Endodermal cell (in vitro differentiated cells): ENCODE measurements around the gene FXN. TPM values are rescaled to one million over a fixed set of nuclear protein-coding genes. Genes with fewer than 3 reads are reported as not detected.
"Not testable (repeated sequence)": the region's sequence is repeated elsewhere in the genome, so short reads cannot be mapped to it uniquely, and the experiment has no call there.

Experiments
- DNase-seq: peaks from one replicate; pipeline ENCODE4 v3.0.0-alpha.2; 2017
- H3K27ac ChIP-seq: 2 replicates; pipeline ENCODE4 v1.5.1; 2013; ENCODE audit warnings: mild to moderate bottlenecking, low read depth, low read length, moderate library complexity
- H3K27me3 ChIP-seq: 2 replicates; pipeline ENCODE4 v1.6.1; 2013; ENCODE audit warnings: mild to moderate bottlenecking, low read length, moderate library complexity; ENCODE audit not compliant: insufficient read depth, control insufficient read depth, poor library complexity, severe bottlenecking
- H3K36me3 ChIP-seq: 2 replicates; pipeline ENCODE4 v1.7.0; 2013; ENCODE audit warnings: mild to moderate bottlenecking, low read length, moderate library complexity; ENCODE audit not compliant: control insufficient read depth, insufficient read depth
- H3K4me1 ChIP-seq: one replicate; pipeline ENCODE4 v1.7.0; 2013; ENCODE audit warnings: low read length; ENCODE audit not compliant: control insufficient read depth, insufficient read depth
- H3K4me3 ChIP-seq: 2 replicates; pipeline ENCODE4 v1.5.1; 2013; ENCODE audit warnings: mild to moderate bottlenecking, low read length, moderate library complexity
- H3K9ac ChIP-seq: 2 replicates; pipeline ENCODE4 v1.6.1; 2013; ENCODE audit warnings: mild to moderate bottlenecking, low read length, moderate library complexity; ENCODE audit not compliant: poor library complexity, severe bottlenecking; ENCODE audit errors: extremely low read depth
- H3K9me3 ChIP-seq: 2 replicates; pipeline ENCODE4 v1.6.1; 2013; ENCODE audit warnings: mild to moderate bottlenecking, low read length, moderate library complexity; ENCODE audit not compliant: control insufficient read depth
- H3K27ac Mint-ChIP-seq: 2 replicates; pipeline ENCODE4 v1.8.0; 2020; ENCODE audit warnings: mixed read lengths
- H3K27me3 Mint-ChIP-seq: 2 replicates; pipeline ENCODE4 v1.8.0; 2021; ENCODE audit warnings: mild to moderate bottlenecking, mixed read lengths; ENCODE audit not compliant: insufficient read depth
- H3K36me3 Mint-ChIP-seq: 2 replicates; pipeline ENCODE4 v1.8.0; 2020; ENCODE audit warnings: low read depth, mixed read lengths
- H3K4me1 Mint-ChIP-seq: 2 replicates; pipeline ENCODE4 v1.8.0; 2020; ENCODE audit warnings: mixed read lengths
- H3K4me3 Mint-ChIP-seq: 2 replicates; pipeline ENCODE4 v1.8.0; 2020; ENCODE audit warnings: mild to moderate bottlenecking, moderate library complexity, mixed read lengths
- H3K9me3 Mint-ChIP-seq: 2 replicates; pipeline ENCODE4 v1.8.0; 2020; ENCODE audit warnings: mild to moderate bottlenecking, mixed read lengths
- WGBS, 2 experiments: methylation state at CpG; one replicate each; pipeline versions ENCODE4 v1.1.5 to v1.1.7; 2013; ENCODE audit warnings: missing lambda C conversion rate in 2 of 2, mixed read lengths in 1 of 2; ENCODE audit not compliant: insufficient coverage in 1 of 2, insufficient read length in 1 of 2; 5-methylcytosine and 5-hydroxymethylcytosine counted together
- total RNA-seq, 2 donors: library from RNA; stranded (reverse); fragmentation: NEBNext Ultra II Directional in 1 of 2; extraction: Animal tissue kit (Norgen Biotek cat#: 25700) in 1 of 2; gene quantifications; 2 replicates in 1 of 2; 3 replicates in 1 of 2; pipeline ENCODE4 v1.2.1, GENCODE V29; 2021
- TF ChIP-seq, protein P1 (sequence below): fragments of 200-600 bp; sonication (generic); conservative IDR thresholded peaks from 2 replicates; pipeline ENCODE4 v1.5.0; 2021; ENCODE audit warnings: antibody characterized with exemption, mild to moderate bottlenecking

The FXN gene
- total RNA-seq, 2 donors from 2014 or later: 33.0 to 34.1 TPM

DNA sequence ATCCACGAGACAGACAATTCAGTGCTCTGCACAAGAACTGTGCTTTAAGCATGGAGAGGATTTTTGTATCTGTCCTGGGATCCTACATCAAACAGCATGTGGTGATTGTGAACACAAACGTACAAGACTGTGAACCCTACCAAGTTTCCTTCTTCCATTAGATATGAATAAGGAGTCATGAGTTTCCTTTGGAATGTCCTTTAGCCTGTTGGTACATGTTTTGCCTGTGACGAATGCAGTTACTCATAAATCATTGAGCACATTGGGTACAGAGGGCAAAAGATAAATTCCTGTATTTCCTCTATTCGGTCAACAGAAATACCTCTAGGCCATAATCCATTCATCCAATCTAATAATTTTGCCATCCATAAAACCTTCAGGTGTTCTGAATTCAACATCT lies 61.5 kb downstream of the FXN start:
- DNase-seq: no peak
- Mint-ChIP-seq H3K4me1 (peaks cover 4% of the 10 kb centered on the region), H3K4me3 (no peak overlapping the region), H3K27me3 (no peaks in the 10 kb centered on the region), H3K27ac (no peak overlapping the region), H3K9me3 (peaks cover 2% of the 10 kb centered on the region), H3K36me3 (no peaks in the 10 kb centered on the region)
- TF ChIP-seq, protein P1, sequence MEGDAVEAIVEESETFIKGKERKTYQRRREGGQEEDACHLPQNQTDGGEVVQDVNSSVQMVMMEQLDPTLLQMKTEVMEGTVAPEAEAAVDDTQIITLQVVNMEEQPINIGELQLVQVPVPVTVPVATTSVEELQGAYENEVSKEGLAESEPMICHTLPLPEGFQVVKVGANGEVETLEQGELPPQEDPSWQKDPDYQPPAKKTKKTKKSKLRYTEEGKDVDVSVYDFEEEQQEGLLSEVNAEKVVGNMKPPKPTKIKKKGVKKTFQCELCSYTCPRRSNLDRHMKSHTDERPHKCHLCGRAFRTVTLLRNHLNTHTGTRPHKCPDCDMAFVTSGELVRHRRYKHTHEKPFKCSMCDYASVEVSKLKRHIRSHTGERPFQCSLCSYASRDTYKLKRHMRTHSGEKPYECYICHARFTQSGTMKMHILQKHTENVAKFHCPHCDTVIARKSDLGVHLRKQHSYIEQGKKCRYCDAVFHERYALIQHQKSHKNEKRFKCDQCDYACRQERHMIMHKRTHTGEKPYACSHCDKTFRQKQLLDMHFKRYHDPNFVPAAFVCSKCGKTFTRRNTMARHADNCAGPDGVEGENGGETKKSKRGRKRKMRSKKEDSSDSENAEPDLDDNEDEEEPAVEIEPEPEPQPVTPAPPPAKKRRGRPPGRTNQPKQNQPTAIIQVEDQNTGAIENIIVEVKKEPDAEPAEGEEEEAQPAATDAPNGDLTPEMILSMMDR: no peak
- no peaks in the 10 kb centered on the region for H3K36me3 ChIP-seq
- H3K9ac ChIP-seq: no peak overlapping the region
- no peaks in the 10 kb centered on the region for H3K9me3 ChIP-seq
- H3K4me1 ChIP-seq: no peaks in the 10 kb centered on the region
- no peak overlapping the region for H3K27ac ChIP-seq
- WGBS, 2 experiments: 70 to 91% methylated on average over 2 to 4 of the region's 4 CpGs
- no peak overlapping the region for H3K4me3 ChIP-seq
- no peaks in the 10 kb centered on the region for H3K27me3 ChIP-seq

DNA sequence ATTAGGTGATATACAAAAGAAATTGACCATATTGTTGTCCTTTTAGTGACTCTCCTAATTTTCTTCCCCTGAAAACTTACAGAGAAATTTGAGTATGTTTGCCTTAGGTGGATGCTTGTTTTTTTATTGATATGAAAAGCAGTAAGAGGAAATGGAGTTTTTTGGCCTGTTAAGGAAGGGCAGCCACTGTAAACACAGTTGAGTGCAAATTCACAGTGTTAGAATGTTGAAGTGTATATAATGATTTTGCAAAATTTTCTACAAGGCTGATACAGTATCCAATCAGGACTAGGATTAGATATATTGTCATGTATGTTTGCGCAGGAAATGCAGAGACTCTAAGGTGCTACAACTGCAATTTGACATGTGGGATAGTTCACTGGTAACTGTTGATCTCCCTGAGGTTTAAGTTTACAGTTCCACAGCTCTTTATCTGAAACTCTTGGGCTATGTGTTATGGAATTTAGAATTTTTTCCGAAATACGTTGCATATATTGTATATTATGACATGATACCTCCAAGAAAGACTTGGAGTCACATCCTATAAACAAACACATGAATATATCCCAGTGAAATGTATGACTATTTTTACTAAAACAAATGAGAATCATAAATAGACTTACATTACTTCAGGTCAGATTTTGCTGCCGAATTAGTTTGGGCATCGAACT lies 62.5 kb downstream of the FXN start:
- TF ChIP-seq, protein P1: no peak
- DNase-seq: no peak
- no peaks in the 10 kb centered on the region for H3K36me3 Mint-ChIP-seq
- Histone ChIP-seq H3K36me3 (no peaks in the 10 kb centered on the region), H3K27me3 (no peaks in the 10 kb centered on the region), H3K27ac (no peak overlapping the region), H3K9ac (no peak overlapping the region), H3K9me3 (no peaks in the 10 kb centered on the region), H3K4me3 (no peak overlapping the region), H3K4me1 (no peaks in the 10 kb centered on the region)
- H3K27me3 Mint-ChIP-seq: no peaks in the 10 kb centered on the region
- peaks cover 2% of the 10 kb centered on the region for H3K9me3 Mint-ChIP-seq
- no peak overlapping the region for H3K4me3 Mint-ChIP-seq
- WGBS, 2 experiments: 93 to 100% methylated on average over 3 to 5 of the region's 5 CpGs
- H3K27ac Mint-ChIP-seq: no peak overlapping the region
- peaks cover 4% of the 10 kb centered on the region for H3K4me1 Mint-ChIP-seq

DNA sequence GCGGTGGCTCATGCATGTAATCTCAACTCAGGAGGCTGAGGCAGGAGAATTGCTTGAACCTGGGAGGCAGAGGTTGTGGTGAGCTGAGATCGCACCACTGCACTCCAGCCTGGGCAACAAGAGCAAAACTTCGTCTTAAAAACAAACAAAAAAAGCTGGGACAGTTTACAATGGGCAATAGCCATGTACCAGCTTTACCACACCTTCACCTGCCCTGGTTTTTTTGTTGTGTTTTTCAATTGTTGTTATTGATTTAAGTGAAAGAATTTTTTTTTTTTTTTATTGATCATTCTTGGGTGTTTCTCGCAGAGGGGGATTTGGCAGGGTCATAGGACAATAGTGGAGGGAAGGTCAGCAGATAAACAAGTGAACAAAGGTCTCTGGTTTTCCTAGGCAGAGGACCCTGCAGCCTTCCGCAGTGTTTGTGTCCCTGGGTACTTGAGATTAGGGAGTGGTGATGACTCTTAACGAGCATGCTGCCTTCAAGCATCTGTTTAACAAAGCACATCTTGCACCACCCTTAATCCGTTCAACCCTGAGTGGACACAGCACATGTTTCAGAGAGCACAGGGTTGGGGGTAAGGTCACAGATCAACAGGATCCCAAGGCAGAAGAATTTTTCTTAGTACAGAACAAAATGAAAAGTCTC lies 67.9 kb downstream of the FXN start:
- H3K27me3 Mint-ChIP-seq, H3K4me3 Mint-ChIP-seq, H3K27me3 ChIP-seq, H3K4me1 ChIP-seq, H3K4me1 Mint-ChIP-seq, DNase-seq, H3K4me3 ChIP-seq, H3K9me3 Mint-ChIP-seq, H3K9me3 ChIP-seq, H3K27ac Mint-ChIP-seq, H3K9ac ChIP-seq, H3K36me3 ChIP-seq, H3K36me3 Mint-ChIP-seq, H3K27ac ChIP-seq: not testable (repeated sequence)
- WGBS, 2 experiments: 88 to 96% methylated on average over 2 to 3 of the region's 7 CpGs
